Psoas muscle (tissue), 8 donors: ENCODE measurements around the gene HDX. TPM values are rescaled to one million over a fixed set of nuclear protein-coding genes. Genes with fewer than 3 reads are reported as not detected.

Source experiments
- ATAC-seq, 4 donors: fragments of 200-7000 bp; cut with Tn5 transposase; one replicate each; pipeline ENCODE4 v1.9.1; 2020; ENCODE audit warnings: moderate library complexity in 3 of 4, mild to moderate bottlenecking in 2 of 4
- DNase-seq, 2 donors: peaks; one replicate each; pipeline ENCODE4 v3.0.0-alpha.2; 2020
- H3K27ac ChIP-seq: fragments of 200-600 bp; one replicate; pipeline ENCODE4 v1.8.0; 2022
- H3K27me3 ChIP-seq, 3 donors: fragments of 200-600 bp in 1 of 3; one replicate each; pipeline versions ENCODE4 v1.6.1 to v1.8.0; 2013 to 2022; ENCODE audit warnings: low read length in 2 of 3, mild to moderate bottlenecking in 2 of 3, moderate library complexity in 1 of 3; ENCODE audit not compliant: insufficient read depth in 3 of 3
- H3K36me3 ChIP-seq, 2 donors: fragments of 200-600 bp in 1 of 2; one replicate each; pipeline versions ENCODE4 v1.6.1 to v1.8.0; 2013 to 2022; ENCODE audit warnings: low read depth in 1 of 2, mild to moderate bottlenecking in 1 of 2, moderate library complexity in 1 of 2; ENCODE audit not compliant: insufficient read depth in 1 of 2
- H3K4me1 ChIP-seq: fragments of 200-600 bp; one replicate; pipeline ENCODE4 v1.8.0; 2022
- H3K4me3 ChIP-seq: fragments of 200-600 bp; one replicate; pipeline ENCODE4 v1.8.0; 2022; ENCODE audit warnings: mild to moderate bottlenecking
- H3K9me3 ChIP-seq: fragments of 200-600 bp; one replicate; pipeline ENCODE4 v1.8.0; 2022
- WGBS, 3 donors: extraction: QIAGEN DNeasy Blood & Tissue Kit; methylation state at CpG; one replicate each; pipeline versions ENCODE4 v1.1.6 to v1.1.7; 2013; 5-methylcytosine and 5-hydroxymethylcytosine counted together
- intact Hi-C, 2 donors: fragments of 100-400 bp; cut with DNase I; formaldehyde crosslinking; loops; one replicate each; pipeline versions ENCODE4 v1.11.0 to v1.14.2; 2022
- polyA plus RNA-seq, 3 donors: library from polyadenylated mRNA; stranded (reverse); fragments of 200-250 nt; gene quantifications; one replicate each; pipeline ENCODE4 v1.2.3, GENCODE V29; 2013
- total RNA-seq, 4 donors: library from RNA; stranded (reverse); fragmentation: NEBNext Ultra II Directional in 2 of 4; extraction: Animal tissue kit (Norgen Biotek cat#: 25700) in 2 of 4; gene quantifications; one replicate each; pipeline versions ENCODE4 v1.2.1 to v1.2.4, GENCODE V29; 2021 to 2023
- TF ChIP-seq, protein P1 (sequence below): fragments of 200-600 bp; IDR thresholded peaks from one replicate; pipeline ENCODE4 v1.8.0; 2022; ENCODE audit warnings: antibody characterized with exemption
- donor health status: healthy with polysubstance abuse.
- donor health status: DM: no; HTN: no; CAD: no; lungs with moderate emphysema.
- donor health status: Bipolar disorder and iron deficiency.
- donor health status: healthy.
- donor health status: DM: yes; HTN: yes; CAD: no.
- donor health status: DM: no; HTN: no; CAD: no.
- donor health status: DM: no; HTN: no; CAD: no.
- donor health status: DM: yes; HTN: yes; CAD: no.

The HDX gene
- total and polyA plus RNA-seq, 7 donors: 0.11 to 1.7 (median 0.46) TPM

- Histone ChIP-seq H3K27me3 (no peaks in the 10 kb centered on the region), H3K4me1 (no peaks in the 10 kb centered on the region), H3K27ac (no peak overlapping the region), H3K36me3 (no peaks in the 10 kb centered on the region), H3K4me3 (no peak overlapping the region), H3K9me3 (no peaks in the 10 kb centered on the region)
- DNase-seq: no peak
- intact Hi-C loops: no loop called here
- no peak for ATAC-seq
- 54 to 91% (median 91%) methylated on average over 1 of the region's 1 CpG for WGBS, 3 donors
- TF ChIP-seq, protein P1, sequence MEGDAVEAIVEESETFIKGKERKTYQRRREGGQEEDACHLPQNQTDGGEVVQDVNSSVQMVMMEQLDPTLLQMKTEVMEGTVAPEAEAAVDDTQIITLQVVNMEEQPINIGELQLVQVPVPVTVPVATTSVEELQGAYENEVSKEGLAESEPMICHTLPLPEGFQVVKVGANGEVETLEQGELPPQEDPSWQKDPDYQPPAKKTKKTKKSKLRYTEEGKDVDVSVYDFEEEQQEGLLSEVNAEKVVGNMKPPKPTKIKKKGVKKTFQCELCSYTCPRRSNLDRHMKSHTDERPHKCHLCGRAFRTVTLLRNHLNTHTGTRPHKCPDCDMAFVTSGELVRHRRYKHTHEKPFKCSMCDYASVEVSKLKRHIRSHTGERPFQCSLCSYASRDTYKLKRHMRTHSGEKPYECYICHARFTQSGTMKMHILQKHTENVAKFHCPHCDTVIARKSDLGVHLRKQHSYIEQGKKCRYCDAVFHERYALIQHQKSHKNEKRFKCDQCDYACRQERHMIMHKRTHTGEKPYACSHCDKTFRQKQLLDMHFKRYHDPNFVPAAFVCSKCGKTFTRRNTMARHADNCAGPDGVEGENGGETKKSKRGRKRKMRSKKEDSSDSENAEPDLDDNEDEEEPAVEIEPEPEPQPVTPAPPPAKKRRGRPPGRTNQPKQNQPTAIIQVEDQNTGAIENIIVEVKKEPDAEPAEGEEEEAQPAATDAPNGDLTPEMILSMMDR: no peak
Measured at GRCh38 chrX:84467898-84468297, 34.4 kb downstream of the HDX start.

DNA sequence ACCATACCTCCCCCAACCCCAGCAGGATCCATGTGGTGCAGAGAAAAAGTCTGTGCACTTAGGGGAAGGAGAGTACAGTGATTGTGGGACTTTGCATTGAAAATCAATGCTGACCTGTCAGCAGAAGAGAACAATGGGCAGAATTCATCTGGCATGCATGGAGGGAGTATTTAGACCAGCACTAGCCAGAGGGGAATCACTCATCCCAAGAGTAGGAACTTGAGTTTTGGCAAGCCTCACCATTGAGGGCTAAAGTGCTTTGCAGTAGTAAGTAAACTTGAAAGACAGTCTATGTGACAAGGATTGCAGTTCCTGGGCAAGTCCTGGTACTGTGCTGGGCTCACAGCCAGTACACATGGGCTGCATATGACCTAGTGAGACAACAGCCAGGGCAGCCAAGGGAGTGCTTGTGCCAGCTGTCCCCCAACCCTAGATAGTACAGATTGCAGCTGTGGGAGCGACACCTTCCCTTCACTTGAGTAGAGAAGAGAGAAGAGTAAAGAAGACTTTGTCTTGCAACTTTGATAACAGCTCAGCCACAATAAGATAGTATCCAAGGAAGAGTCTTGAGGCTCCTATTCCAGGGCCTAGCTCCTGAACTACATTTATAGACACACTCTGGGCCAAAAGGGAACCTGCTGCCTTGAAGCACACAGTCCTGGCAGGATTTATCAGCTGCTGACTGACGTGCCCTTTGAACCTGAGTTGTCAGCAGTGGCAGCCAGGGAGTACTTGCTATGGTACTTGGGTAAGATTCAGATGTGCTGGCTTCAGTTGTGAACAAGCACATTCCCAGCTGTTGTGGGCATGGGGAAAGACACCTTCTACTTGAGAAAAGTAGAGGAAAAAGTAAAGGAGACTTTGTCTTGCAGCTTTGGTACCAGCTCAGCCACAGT, 48.7 kb downstream of the HDX start:
- DNase-seq (no peak), ATAC-seq (no peak)
- H3K27ac ChIP-seq: no peak overlapping the region
- H3K36me3 ChIP-seq: no peaks in the 10 kb centered on the region
- TF ChIP-seq, protein P1: no peak
- H3K4me1 ChIP-seq: no peaks in the 10 kb centered on the region
- no peak overlapping the region for H3K4me3 ChIP-seq
- H3K9me3 ChIP-seq: peaks cover 4% of the 10 kb centered on the region
- H3K27me3 ChIP-seq: no peaks in the 10 kb centered on the region
- intact Hi-C loops: no loop called here
- WGBS, 3 donors: 54 to 88% (median 69%) methylated on average over 2 of the region's 2 CpGs

GRCh38 chrX:84441143-84441542, 61.1 kb downstream of the HDX start:
- Histone ChIP-seq H3K4me1 (no peaks in the 10 kb centered on the region), H3K9me3 (peaks cover 6% of the 10 kb centered on the region), H3K27me3 (peaks cover 0 to 3% (median 0%) of the 10 kb centered on the region in 3 donors), H3K36me3 (no peaks in the 10 kb centered on the region), H3K4me3 (no peak overlapping the region), H3K27ac (no peak overlapping the region)
- DNase-seq (no peak), ATAC-seq (no peak)
- intact Hi-C loops: no loop called here
- TF ChIP-seq, protein P1: no peak
- WGBS, 3 donors: 79 to 96% (median 90%) methylated on average over 1 of the region's 1 CpG

- Histone ChIP-seq H3K27me3 (no peaks in the 10 kb centered on the region), H3K27ac (no peak overlapping the region), H3K9me3 (no peaks in the 10 kb centered on the region), H3K36me3 (no peaks in the 10 kb centered on the region), H3K4me1 (no peaks in the 10 kb centered on the region), H3K4me3 (no peak overlapping the region)
- ATAC-seq (no peak), DNase-seq (no peak)
- TF ChIP-seq, protein P1: no peak
- intact Hi-C loops: no loop called here
Measured at GRCh38 chrX:84415140-84415539, 87.1 kb downstream of the HDX start.
